Measurements from ENCODE around the gene BTBD9. TPM values are rescaled to one million over a fixed set of nuclear protein-coding genes. Genes with fewer than 3 reads are reported as not detected.
"Not testable (repeated sequence)": the region's sequence is repeated elsewhere in the genome, so short reads cannot be mapped to it uniquely, and the experiment has no call there.

BTBD9 gene
- total RNA-seq, 1 experiment from 2014 or later, result 4.3 TPM

- Histone ChIP-seq H3K27me3 (ENCODE audit: low read length) (no peaks in the 10 kb centered on the region), H3K9ac (ENCODE audit: low read length) (no peak overlapping the region), H3K4me3 (ENCODE audit: low read length) (no peak overlapping the region), H3F3A (ENCODE audit: low read length, unreplicated experiment) (no peaks in the 10 kb centered on the region), H3K4me1 (ENCODE audit: insufficient read depth, low read length) (peaks cover 12% of the 10 kb centered on the region; the same call in 1 of the 2 replicates), H3K79me2 (ENCODE audit: low read length) (no peaks in the 10 kb centered on the region), H4K20me1 (ENCODE audit: low read length) (no peaks in the 10 kb centered on the region), H3K9me3 (ENCODE audit: low read length) (no peaks in the 10 kb centered on the region), H3K36me3 (ENCODE audit: low read depth, low read length) (no peaks in the 10 kb centered on the region), H3K4me2 (ENCODE audit: low read length) (no peak overlapping the region), H2AFZ (ENCODE audit: low read length) (no peak overlapping the region), H3K9me2 (replicated peaks; ENCODE audit: low read length) (no peaks in the 10 kb centered on the region), H3K27ac (ENCODE audit: low read length) (no peak overlapping the region)
- DNase-seq, result no peak
- no peak for ATAC-seq
- TF ChIP-seq, protein P1, sequence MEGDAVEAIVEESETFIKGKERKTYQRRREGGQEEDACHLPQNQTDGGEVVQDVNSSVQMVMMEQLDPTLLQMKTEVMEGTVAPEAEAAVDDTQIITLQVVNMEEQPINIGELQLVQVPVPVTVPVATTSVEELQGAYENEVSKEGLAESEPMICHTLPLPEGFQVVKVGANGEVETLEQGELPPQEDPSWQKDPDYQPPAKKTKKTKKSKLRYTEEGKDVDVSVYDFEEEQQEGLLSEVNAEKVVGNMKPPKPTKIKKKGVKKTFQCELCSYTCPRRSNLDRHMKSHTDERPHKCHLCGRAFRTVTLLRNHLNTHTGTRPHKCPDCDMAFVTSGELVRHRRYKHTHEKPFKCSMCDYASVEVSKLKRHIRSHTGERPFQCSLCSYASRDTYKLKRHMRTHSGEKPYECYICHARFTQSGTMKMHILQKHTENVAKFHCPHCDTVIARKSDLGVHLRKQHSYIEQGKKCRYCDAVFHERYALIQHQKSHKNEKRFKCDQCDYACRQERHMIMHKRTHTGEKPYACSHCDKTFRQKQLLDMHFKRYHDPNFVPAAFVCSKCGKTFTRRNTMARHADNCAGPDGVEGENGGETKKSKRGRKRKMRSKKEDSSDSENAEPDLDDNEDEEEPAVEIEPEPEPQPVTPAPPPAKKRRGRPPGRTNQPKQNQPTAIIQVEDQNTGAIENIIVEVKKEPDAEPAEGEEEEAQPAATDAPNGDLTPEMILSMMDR (conservative IDR thresholded peaks at IDR 0.05; ENCODE audit: low read depth, low read length), result no peak
- no peak for TF ChIP-seq EZH2 (IDR thresholded peaks at IDR 0.05; ENCODE audit: low read length, unreplicated experiment)
- no peak for TF ChIP-seq EZH2phosphoT487 (IDR thresholded peaks at IDR 0.05; ENCODE audit: borderline replicate concordance, low read length)
- BruUV-seq (replicated peaks), result no TSS peak
- CTCF ChIA-PET, result no interaction called here
- POLR2A ChIA-PET (ENCODE audit: unreplicated experiment), result no interaction called here
- intact Hi-C loops (cut with micrococcal nuclease), result no loop called here
These were observed 289.9 kb downstream of the BTBD9 start for GRCh38 chr6:38349795-38350194.

DNA sequence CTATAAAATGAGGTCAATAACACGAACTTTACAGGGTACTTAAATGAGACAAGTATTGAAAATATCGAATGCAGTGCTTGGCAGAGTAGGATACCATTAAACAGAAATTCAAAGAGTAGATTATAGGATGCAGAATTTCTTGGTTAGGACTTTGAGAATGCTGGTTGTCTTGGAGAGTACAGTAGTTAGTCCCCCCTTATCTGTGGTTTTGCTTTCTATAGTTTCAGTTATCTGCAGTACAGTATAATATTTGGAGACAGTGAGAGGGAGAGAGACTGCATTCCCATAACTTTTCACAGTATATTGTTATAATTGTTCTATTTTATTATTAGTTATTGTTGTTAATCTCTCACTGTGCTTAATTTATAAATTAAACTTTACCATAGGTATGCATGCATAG lies 290.5 kb downstream of the BTBD9 start:
- no peak overlapping the region for H2AFZ ChIP-seq (ENCODE audit: low read length)
- no peaks in the 10 kb centered on the region for H3K9me2 ChIP-seq (replicated peaks; ENCODE audit: low read length)
- no peaks in the 10 kb centered on the region for H3K36me3 ChIP-seq (ENCODE audit: low read depth, low read length)
- ATAC-seq (no peak), DNase-seq (no peak)
- H3K79me2 ChIP-seq (ENCODE audit: low read length), result no peaks in the 10 kb centered on the region
- intact Hi-C loops (cut with micrococcal nuclease), result no loop called here
- no peak overlapping the region for H3K4me3 ChIP-seq (ENCODE audit: low read length)
- no peaks in the 10 kb centered on the region for H4K20me1 ChIP-seq (ENCODE audit: low read length)
- BruUV-seq (replicated peaks), result no TSS peak
- H3K27me3 ChIP-seq (ENCODE audit: low read length), result no peaks in the 10 kb centered on the region
- no peak overlapping the region for H3K4me2 ChIP-seq (ENCODE audit: low read length)
- H3K4me1 ChIP-seq (ENCODE audit: insufficient read depth, low read length), result peaks cover 12% of the 10 kb centered on the region; the same call in 1 of the 2 replicates
- H3F3A ChIP-seq (ENCODE audit: low read length, unreplicated experiment), result no peaks in the 10 kb centered on the region
- CTCF ChIA-PET, result no interaction called here
- H3K9ac ChIP-seq (ENCODE audit: low read length), result no peak overlapping the region
- H3K9me3 ChIP-seq (ENCODE audit: low read length), result no peaks in the 10 kb centered on the region
- no peak for TF ChIP-seq EZH2 (IDR thresholded peaks at IDR 0.05; ENCODE audit: low read length, unreplicated experiment)
- TF ChIP-seq EZH2phosphoT487 (IDR thresholded peaks at IDR 0.05; ENCODE audit: borderline replicate concordance, low read length), result no peak
- TF ChIP-seq, protein P1 (conservative IDR thresholded peaks at IDR 0.05; ENCODE audit: low read depth, low read length), result no peak
- POLR2A ChIA-PET (ENCODE audit: unreplicated experiment), result no interaction called here
- no peak overlapping the region for H3K27ac ChIP-seq (ENCODE audit: low read length)

DNA sequence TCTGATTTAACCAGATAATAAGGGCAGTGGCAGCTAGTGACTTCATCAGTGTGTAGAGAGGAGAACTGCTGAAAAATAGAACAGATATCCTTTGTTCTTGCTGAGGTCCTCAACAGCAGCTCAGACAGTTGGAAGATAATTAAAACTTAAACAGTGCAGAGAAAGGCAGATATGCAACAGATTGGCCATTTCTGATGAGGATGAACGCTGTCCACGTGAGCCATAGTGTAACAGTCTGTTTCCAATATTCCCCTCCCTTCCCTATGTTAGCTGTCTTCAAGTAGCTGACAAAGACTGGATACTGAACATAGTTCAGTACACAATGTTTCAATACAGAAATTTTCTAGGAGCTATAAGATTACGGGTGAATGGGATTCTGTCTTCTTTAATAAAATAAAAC lies 291.4 kb downstream of the BTBD9 start:
- no peaks in the 10 kb centered on the region for H3K79me2 ChIP-seq (ENCODE audit: low read length)
- no peaks in the 10 kb centered on the region for H3F3A ChIP-seq (ENCODE audit: low read length, unreplicated experiment)
- peaks cover 12% of the 10 kb centered on the region; the same call in 1 of the 2 replicates for H3K4me1 ChIP-seq (ENCODE audit: insufficient read depth, low read length)
- ChIA-PET POLR2A (ENCODE audit: unreplicated experiment) (no interaction called here), CTCF (no interaction called here)
- no peak for ATAC-seq
- no TSS peak for BruUV-seq (replicated peaks)
- no peak overlapping the region for H3K9ac ChIP-seq (ENCODE audit: low read length)
- TF ChIP-seq EZH2phosphoT487 (IDR thresholded peaks at IDR 0.05; ENCODE audit: borderline replicate concordance, low read length) (no peak), EZH2 (IDR thresholded peaks at IDR 0.05; ENCODE audit: low read length, unreplicated experiment) (no peak)
- TF ChIP-seq, protein P1 (conservative IDR thresholded peaks at IDR 0.05; ENCODE audit: low read depth, low read length), result no peak
- DNase-seq, result no peak
- no peak overlapping the region for H3K4me2 ChIP-seq (ENCODE audit: low read length)
- H2AFZ ChIP-seq (ENCODE audit: low read length), result no peak overlapping the region
- H3K36me3 ChIP-seq (ENCODE audit: low read depth, low read length), result no peaks in the 10 kb centered on the region
- no peaks in the 10 kb centered on the region for H3K9me2 ChIP-seq (replicated peaks; ENCODE audit: low read length)
- H3K27ac ChIP-seq (ENCODE audit: low read length), result no peak overlapping the region
- intact Hi-C loops (cut with micrococcal nuclease), result no loop called here
- H4K20me1 ChIP-seq (ENCODE audit: low read length), result no peaks in the 10 kb centered on the region
- H3K4me3 ChIP-seq (ENCODE audit: low read length), result no peak overlapping the region
- H3K27me3 ChIP-seq (ENCODE audit: low read length), result no peaks in the 10 kb centered on the region
- H3K9me3 ChIP-seq (ENCODE audit: low read length), result no peaks in the 10 kb centered on the region

DNA sequence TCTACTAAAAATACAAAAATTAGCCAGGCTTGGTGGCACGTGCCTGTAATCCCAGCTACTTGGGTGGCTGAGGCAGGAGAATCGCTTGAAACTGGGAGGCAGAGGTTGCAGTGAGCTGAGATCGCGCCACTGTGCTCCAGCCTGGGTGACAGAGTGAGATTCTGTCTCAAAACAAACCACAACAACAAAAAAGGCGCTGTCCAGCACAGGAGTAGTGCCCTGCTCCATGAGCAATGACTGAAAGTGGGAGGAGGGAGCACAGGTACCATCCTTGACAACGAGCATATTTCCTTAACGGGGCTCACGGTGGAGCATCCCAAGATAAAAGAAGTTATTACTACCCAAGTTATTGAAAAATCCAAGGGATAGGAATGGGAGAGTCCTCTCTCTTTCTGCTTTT lies 291.9 kb downstream of the BTBD9 start:
- H4K20me1 ChIP-seq (ENCODE audit: low read length); BruUV-seq (replicated peaks); H3K9me3 ChIP-seq (ENCODE audit: low read length); H3K79me2 ChIP-seq (ENCODE audit: low read length); H3K27me3 ChIP-seq (ENCODE audit: low read length); H3K9ac ChIP-seq (ENCODE audit: low read length); POLR2A ChIA-PET (ENCODE audit: unreplicated experiment); ATAC-seq; H3K9me2 ChIP-seq (replicated peaks; ENCODE audit: low read length); H3K27ac ChIP-seq (ENCODE audit: low read length); H3K4me2 ChIP-seq (ENCODE audit: low read length); CTCF ChIA-PET; intact Hi-C loops (cut with micrococcal nuclease); H3K4me3 ChIP-seq (ENCODE audit: low read length); H2AFZ ChIP-seq (ENCODE audit: low read length); DNase-seq; H3K36me3 ChIP-seq (ENCODE audit: low read depth, low read length); H3F3A ChIP-seq (ENCODE audit: low read length, unreplicated experiment): not testable (repeated sequence)
- H3K4me1 ChIP-seq (ENCODE audit: insufficient read depth, low read length), result peaks cover 12% of the 10 kb centered on the region; the same call in 1 of the 2 replicates

Data from PC-3 (cell line).